M059J (cell line): ENCODE results near the gene TNS2. TPM values are rescaled to one million over a fixed set of nuclear protein-coding genes. Genes with fewer than 3 reads are reported as not detected.

Experiments used
- DNase-seq: peaks from one replicate; pipeline ENCODE4 v3.0.0-alpha.2; 2012; ENCODE audit warnings: low read depth
- total RNA-seq: library from RNA; depleted of rRNA; stranded (reverse); fragments of >200 nt; shearing (Covaris generic); gene quantifications from 2 replicates; pipeline ENCODE4 v1.2.3, GENCODE V29; 2014

TNS2 gene
- total RNA-seq, 1 experiment from 2014 or later: 39.9 TPM

GRCh38 chr12:53067993-53068770, 18.3 kb downstream of the TNS2 start:
- no peak for DNase-seq

GRCh38 chr12:53068811-53069585, 19.1 kb downstream of the TNS2 start:
- DNase-seq: no peak

GRCh38 chr12:53069621-53070410, 20.0 kb downstream of the TNS2 start:
- DNase-seq: no peak

- no peak for DNase-seq
These were observed 21.1 kb downstream of the TNS2 start for GRCh38 chr12:53070877-53071492.

- DNase-seq: no peak
These were observed 22.0 kb downstream of the TNS2 start for GRCh38 chr12:53071591-53072551.

GRCh38 chr12:53073881-53074280, 24.0 kb downstream of the TNS2 start:
- DNase-seq: no peak

GRCh38 chr12:53074283-53074998, 24.6 kb downstream of the TNS2 start:
- no peak for DNase-seq

- no peak for DNase-seq
These were observed 25.1 kb downstream of the TNS2 start for GRCh38 chr12:53074999-53075370.

- no peak for DNase-seq
These were observed 26.6 kb downstream of the TNS2 start for GRCh38 chr12:53076461-53076860.

GRCh38 chr12:53077030-53077429, 27.2 kb downstream of the TNS2 start:
- no peak for DNase-seq

GRCh38 chr12:53078425-53079225, 28.8 kb downstream of the TNS2 start:
- peak; percentile 43 for DNase-seq

- DNase-seq: peak; percentile 94
These were observed 29.6 kb downstream of the TNS2 start, which contains the start of gene SPRYD3 for GRCh38 chr12:53079226-53080117. Gene SPRYD3 (minus strand): TSS chr12:53079390. CDS start chr12:53079333, 57 bp downstream.

GRCh38 chr12:53082637-53083175, 32.8 kb downstream of the TNS2 start:
- DNase-seq: no peak

GRCh38 chr12:53086361-53086760, 36.5 kb downstream of the TNS2 start:
- DNase-seq: no peak

GRCh38 chr12:53090105-53090504, 40.2 kb downstream of the TNS2 start:
- DNase-seq: no peak

- DNase-seq: no peak
These were observed 40.7 kb downstream of the TNS2 start for GRCh38 chr12:53090554-53090953.

GRCh38 chr12:53091756-53092155, 41.9 kb downstream of the TNS2 start:
- DNase-seq: no peak
